Kidney (tissue), 22 donors: ENCODE measurements around the gene LST1. TPM values are rescaled to one million over a fixed set of nuclear protein-coding genes. Genes with fewer than 3 reads are reported as not detected.

ENCODE experiments used
- DNase-seq, 5 donors: peaks; one replicate each; pipeline ENCODE4 v3.0.0-alpha.2; 2013 to 2020
- FAIRE-seq: peaks from 2 replicates; lab custom pipeline; 2012; peaks lifted over from hg19 to GRCh38; lab: Jason Lieb, UNC
- H3K27ac ChIP-seq, 2 donors: one replicate each; pipeline ENCODE4 v1.7.0; 2013; ENCODE audit warnings: low read depth in 2 of 2, low read length in 2 of 2, inconsistent platforms in 1 of 2
- H3K27me3 ChIP-seq: one replicate; pipeline ENCODE4 v1.7.1; 2013; ENCODE audit warnings: low read length, inconsistent platforms; ENCODE audit not compliant: control insufficient read depth, insufficient read depth
- H3K36me3 ChIP-seq, 3 donors: one replicate each; pipeline versions ENCODE4 v1.7.0 to v1.7.1; 2013; ENCODE audit warnings: low read length in 3 of 3, control low read depth in 1 of 3, inconsistent platforms in 1 of 3; ENCODE audit not compliant: insufficient read depth in 3 of 3, control insufficient read depth in 2 of 3
- H3K4me1 ChIP-seq, 3 donors: one replicate each; pipeline versions ENCODE4 v1.7.0 to v1.7.1; 2013; ENCODE audit warnings: low read length in 3 of 3, inconsistent platforms in 1 of 3, low read depth in 1 of 3; ENCODE audit not compliant: control insufficient read depth in 2 of 3, insufficient read depth in 2 of 3
- H3K4me3 ChIP-seq, 3 donors: one replicate each; pipeline versions ENCODE4 v1.7.0 to v1.8.1; 2013; ENCODE audit warnings: low read length in 3 of 3, control low read depth in 1 of 3, inconsistent platforms in 1 of 3
- H3K9ac ChIP-seq, 3 donors: one replicate each; pipeline versions ENCODE4 v1.7.0 to v1.7.1; 2013; ENCODE audit warnings: low read length in 3 of 3, control low read depth in 1 of 3, inconsistent platforms in 1 of 3
- H3K9me3 ChIP-seq, 3 donors: one replicate each; pipeline versions ENCODE4 v1.7.0 to v1.7.1; 2013; ENCODE audit warnings: low read length in 3 of 3, control low read depth in 1 of 3, inconsistent platforms in 1 of 3; ENCODE audit not compliant: control insufficient read depth in 2 of 3, insufficient read depth in 1 of 3
- CTCF ChIP-seq: IDR thresholded peaks from 3 replicates; pipeline ENCODE4 v1.5.1; 2012; ENCODE audit warnings: mild to moderate bottlenecking, moderate library complexity, borderline replicate concordance; ENCODE audit not compliant: insufficient read depth; ENCODE audit errors: extremely low read depth
- intact Hi-C: fragments of 100-400 bp; cut with DNase I; formaldehyde crosslinking; loops from one replicate; pipeline ENCODE4 v1.11.1; 2022
- long read RNA-seq, 10 donors: library from polyadenylated mRNA in 1 of 10; unstranded in 1 of 10; transcript quantifications; one replicate each; pipeline ENCODE4 v2.0.0 and lab custom pipeline, GENCODE V29; 2021 to 2026
- polyA plus RNA-seq: library from polyadenylated mRNA; stranded (reverse); fragments of 350-450 nt; fragmentation: Illumina TruSeq; extraction: RNeasy Lipid Tissue Mini Kit (QIAGEN cat#74804); gene quantifications from one replicate; pipeline ENCODE4 v1.2.3, GENCODE V29; 2014; ENCODE audit warnings: low read depth, low replicate concordance; ENCODE audit not compliant: insufficient read depth
- total RNA-seq: library from RNA; stranded (reverse); fragmentation: NEBNext Ultra II Directional; extraction: Animal tissue kit (Norgen Biotek cat#: 25700); gene quantifications from one replicate; pipeline ENCODE4 v1.2.1, GENCODE V29; 2021
- donor health status: control.
- donor health status: control.
- donor health status: control.
- donor health status: control.
- donor health status: control.
- donor health status: DM: yes; HTN: yes; CAD: no.
- donor health status: Normal renal cell carcinoma (clear cell type).

The LST1 gene
- total RNA-seq = 31.5 TPM
- polyA plus RNA-seq = 14.8 TPM
- long read RNA-seq, donor 1, partial matches to known transcripts = 0 of 1 reads
- long read RNA-seq, donor 1, other reads (novel, unspliced or antisense) = 0 of 1 reads
- long read RNA-seq, donor 2, partial matches to known transcripts = 0 of 1 reads
- long read RNA-seq, donor 2, other reads (novel, unspliced or antisense) = 0 of 1 reads
- long read RNA-seq, donor 3, partial matches to known transcripts = 0 of 4 reads
- long read RNA-seq, donor 3, other reads (novel, unspliced or antisense) = 0 of 4 reads
- long read RNA-seq, donor 4, partial matches to known transcripts = 0 of 1 reads
- long read RNA-seq, donor 4, other reads (novel, unspliced or antisense) = 0 of 1 reads
- long read RNA-seq, donor 5 = 0 reads
- long read RNA-seq, donor 6, partial matches to known transcripts = 0 of 4 reads
- long read RNA-seq, donor 6, other reads (novel, unspliced or antisense) = 0 of 4 reads
- long read RNA-seq, donor 7, partial matches to known transcripts = 2 of 6 reads
- long read RNA-seq, donor 7, other reads (novel, unspliced or antisense) = 2 of 6 reads
- long read RNA-seq, donor 8, partial matches to known transcripts = 0 of 1 reads
- long read RNA-seq, donor 8, other reads (novel, unspliced or antisense) = 0 of 1 reads
- long read RNA-seq, donor 9 = 0 reads
- long read RNA-seq, donor 10, partial matches to known transcripts = 0 of 3 reads
- long read RNA-seq, donor 10, other reads (novel, unspliced or antisense) = 0 of 3 reads

GRCh38 chr6:31586008-31586407 lies at the start of gene LST1:
Gene LST1, plus strand, starts transcription at chr6:31586277. Its CDS starts 1,023 bp downstream, at chr6:31587300.
- H3K36me3 ChIP-seq = no peaks in the 10 kb centered on the region
- H3K27ac ChIP-seq = no peak within 1 kb of the TSS
- no peak within 1 kb of the TSS for H3K4me3 ChIP-seq
- no peak for DNase-seq
- H3K9ac ChIP-seq = no peak within 1 kb of the TSS
- no peaks in the 10 kb centered on the region for H3K9me3 ChIP-seq
- H3K27me3 ChIP-seq = no peaks in the 10 kb centered on the region
- TF ChIP-seq CTCF = no peak
- FAIRE-seq = no peak
- intact Hi-C loops = no loop called here
- H3K4me1 ChIP-seq = peaks cover 0 to 8% (median 0%) of the 10 kb centered on the region in 3 donors

- no peak for TF ChIP-seq CTCF
- Histone ChIP-seq H3K4me1 (peaks cover 8 to 21% (median 21%) of the 10 kb centered on the region in 3 donors), H3K9me3 (no peaks in the 10 kb centered on the region), H3K27me3 (no peaks in the 10 kb centered on the region), H3K27ac (no peak overlapping the region), H3K36me3 (peaks cover 28 to 54% (median 38%) of the 10 kb centered on the region in 3 donors), H3K9ac (peak overlapping the region in 2 of 3 donors; percentile 34 to 100), H3K4me3 (peak overlapping the region in 2 of 3 donors; percentile 28 to 98)
- FAIRE-seq (no peak), DNase-seq (no peak)
- intact Hi-C loops = no loop called here
Observed at GRCh38 chr6:31538805-31539400, 47.2 kb upstream of the LST1 start.

GRCh38 chr6:31540640-31541039 lies 45.4 kb upstream of the LST1 start:
- Histone ChIP-seq H3K36me3 (peaks cover 17 to 37% (median 26%) of the 10 kb centered on the region in 3 donors), H3K4me1 (peaks cover 8 to 21% (median 21%) of the 10 kb centered on the region in 3 donors), H3K27ac (peak overlapping the region; percentile 99), H3K9ac (peak overlapping the region; percentile 95 to 100 (median 100)), H3K4me3 (peak overlapping the region; percentile 98 to 100 (median 99)), H3K9me3 (no peaks in the 10 kb centered on the region), H3K27me3 (no peaks in the 10 kb centered on the region)
- TF ChIP-seq CTCF = no peak
- FAIRE-seq (no peak), DNase-seq (no peak)
- intact Hi-C loops = no loop called here
